Measurements from ENCODE around the gene LAMA2. TPM values are rescaled to one million over a fixed set of nuclear protein-coding genes. Genes with fewer than 3 reads are reported as not detected.

LAMA2 gene
- total RNA-seq, 1 experiment from 2014 or later: 8.2 TPM

DNA sequence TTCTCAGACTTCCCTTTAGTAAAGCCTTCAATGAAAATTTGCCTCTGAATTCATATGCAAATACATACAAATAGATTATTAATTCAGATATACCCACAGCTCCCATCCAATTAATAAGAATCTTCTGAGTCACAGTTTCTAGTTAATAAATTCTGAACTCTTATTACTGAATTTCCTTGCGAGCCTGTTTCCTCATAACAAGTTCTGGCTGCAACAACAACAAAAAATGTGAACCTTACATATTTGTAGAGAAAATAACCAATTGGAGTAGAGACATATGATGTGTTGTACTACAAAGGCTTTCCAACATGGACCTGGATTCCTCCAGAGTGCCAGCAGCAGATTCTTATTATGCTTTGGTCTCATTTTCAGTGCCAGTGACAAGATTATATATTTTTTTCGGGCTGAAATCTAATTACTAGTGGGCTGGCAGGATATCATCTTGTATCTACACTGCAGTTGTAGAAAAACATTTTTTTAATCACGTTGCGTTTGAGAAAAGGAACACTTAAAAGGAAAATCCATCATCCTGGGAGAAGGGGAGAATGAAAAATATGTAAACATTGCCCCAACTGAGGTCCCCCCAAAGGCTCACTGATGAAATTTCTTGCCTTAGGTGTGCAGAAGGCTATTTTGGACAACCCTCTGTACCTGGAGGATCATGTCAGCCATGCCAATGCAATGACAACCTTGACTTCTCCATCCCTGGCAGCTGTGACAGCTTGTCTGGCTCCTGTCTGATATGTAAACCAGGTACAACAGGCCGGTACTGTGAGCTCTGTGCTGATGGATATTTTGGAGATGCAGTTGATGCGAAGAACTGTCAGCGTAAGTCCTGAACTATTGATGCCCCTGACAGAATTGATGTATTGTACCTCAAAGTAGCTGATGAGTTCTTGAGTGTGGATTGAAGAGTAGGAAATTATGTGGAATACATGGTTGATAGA, 404.6 kb downstream of the LAMA2 start:
- H3K27me3 ChIP-seq (ENCODE audit: insufficient read depth, low read length): no peaks in the 10 kb centered on the region
- H2AFZ ChIP-seq (ENCODE audit: low read depth, low read length, poor library complexity, severe bottlenecking): no peak overlapping the region
- H3K4me3 ChIP-seq (replicated peaks in 1 of 2; ENCODE audit: low read depth in 1 of 2, low read length in 2 of 2): no peak overlapping the region
- no peak overlapping the region for H3K27ac ChIP-seq (ENCODE audit: low read depth, low read length)
- TF ChIP-seq, protein P1, sequence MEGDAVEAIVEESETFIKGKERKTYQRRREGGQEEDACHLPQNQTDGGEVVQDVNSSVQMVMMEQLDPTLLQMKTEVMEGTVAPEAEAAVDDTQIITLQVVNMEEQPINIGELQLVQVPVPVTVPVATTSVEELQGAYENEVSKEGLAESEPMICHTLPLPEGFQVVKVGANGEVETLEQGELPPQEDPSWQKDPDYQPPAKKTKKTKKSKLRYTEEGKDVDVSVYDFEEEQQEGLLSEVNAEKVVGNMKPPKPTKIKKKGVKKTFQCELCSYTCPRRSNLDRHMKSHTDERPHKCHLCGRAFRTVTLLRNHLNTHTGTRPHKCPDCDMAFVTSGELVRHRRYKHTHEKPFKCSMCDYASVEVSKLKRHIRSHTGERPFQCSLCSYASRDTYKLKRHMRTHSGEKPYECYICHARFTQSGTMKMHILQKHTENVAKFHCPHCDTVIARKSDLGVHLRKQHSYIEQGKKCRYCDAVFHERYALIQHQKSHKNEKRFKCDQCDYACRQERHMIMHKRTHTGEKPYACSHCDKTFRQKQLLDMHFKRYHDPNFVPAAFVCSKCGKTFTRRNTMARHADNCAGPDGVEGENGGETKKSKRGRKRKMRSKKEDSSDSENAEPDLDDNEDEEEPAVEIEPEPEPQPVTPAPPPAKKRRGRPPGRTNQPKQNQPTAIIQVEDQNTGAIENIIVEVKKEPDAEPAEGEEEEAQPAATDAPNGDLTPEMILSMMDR (IDR thresholded peaks at IDR 0.05 in 2 of 3, conservative IDR thresholded peaks at IDR 0.05 in 1 of 3; ENCODE audit: borderline replicate concordance in 1 of 3, insufficient read depth in 1 of 3, low read depth in 2 of 3, low read length in 2 of 3): no peak
- no peaks in the 10 kb centered on the region for H3K79me2 ChIP-seq (ENCODE audit: insufficient read depth, low read length)
- H3K4me1 ChIP-seq (ENCODE audit: control insufficient read depth in 1 of 2, insufficient read depth in 2 of 2, low read length in 2 of 2): no peaks in the 10 kb centered on the region
- no peaks in the 10 kb centered on the region for H3K9me2 ChIP-seq (ENCODE audit: insufficient read depth)
- no peaks in the 10 kb centered on the region for H4K20me1 ChIP-seq (ENCODE audit: insufficient read depth)
- no peaks in the 10 kb centered on the region for H3K36me3 ChIP-seq (ENCODE audit: control insufficient read depth in 1 of 2, insufficient read depth in 2 of 2, low read length in 2 of 2)
- CTCF ChIA-PET: no interaction called here
- H3K4me2 ChIP-seq (ENCODE audit: low read length): no peak overlapping the region
- H3K9me3 ChIP-seq (ENCODE audit: control insufficient read depth in 1 of 2, insufficient read depth in 1 of 2, low read depth in 1 of 2, low read length in 2 of 2): no peaks in the 10 kb centered on the region
- intact Hi-C loops (cut with micrococcal nuclease): no loop called here
- ATAC-seq: no peak
- RAD21 ChIA-PET (ENCODE audit: low non-redundant PET in 1 of 2, low total read pairs in 2 of 2, uncharacterized antibody in 2 of 2, unreplicated experiment in 2 of 2): no interaction called here
- no peak for DNase-seq (ENCODE audit: low read depth, low spot score)
- H3K9ac ChIP-seq (ENCODE audit: low read length): no peak overlapping the region
- POLR2A ChIA-PET: no interaction called here
- BruUV-seq (replicated peaks): no TSS peak

DNA sequence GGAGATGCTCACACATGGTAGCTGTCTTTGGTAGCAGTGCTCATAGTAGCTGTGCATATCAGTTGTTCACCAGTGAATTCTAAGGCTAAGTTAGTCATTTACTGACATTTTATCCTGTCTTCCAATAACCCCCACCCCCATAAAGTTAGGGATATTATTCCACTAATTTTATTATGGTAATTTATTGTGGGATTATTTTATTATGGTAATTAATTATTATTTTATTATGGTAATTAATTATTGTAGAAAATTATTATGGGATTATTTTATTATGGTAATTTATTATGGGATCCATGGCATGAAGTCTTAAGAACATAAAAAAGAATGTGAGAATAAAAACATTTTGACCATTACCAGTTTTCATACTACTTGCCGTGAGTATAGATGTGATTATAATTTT, 406.5 kb downstream of the LAMA2 start:
- no peaks in the 10 kb centered on the region for H3K9me2 ChIP-seq (ENCODE audit: insufficient read depth)
- TF ChIP-seq RAD21 (IDR thresholded peaks at IDR 0.05; ENCODE audit: low read depth) (no peak), FOSL1 (IDR thresholded peaks at IDR 0.05; ENCODE audit: low read depth) (no peak), ZNF274 (IDR thresholded peaks at IDR 0.05; ENCODE audit: low read depth, low read length) (no peak)
- H3K27ac ChIP-seq (ENCODE audit: low read depth, low read length): no peak overlapping the region
- intact Hi-C loops (cut with micrococcal nuclease): no loop called here
- DNase-seq (ENCODE audit: low read depth, low spot score): no peak
- H3K79me2 ChIP-seq (ENCODE audit: insufficient read depth, low read length): no peaks in the 10 kb centered on the region
- no peak for ATAC-seq
- no peak overlapping the region for H3K9ac ChIP-seq (ENCODE audit: low read length)
- BruUV-seq (replicated peaks): no TSS peak
- no peak overlapping the region for H3K4me2 ChIP-seq (ENCODE audit: low read length)
- no peaks in the 10 kb centered on the region for H3K4me1 ChIP-seq (ENCODE audit: control insufficient read depth in 1 of 2, insufficient read depth in 2 of 2, low read length in 2 of 2)
- no peaks in the 10 kb centered on the region for H3K9me3 ChIP-seq (ENCODE audit: control insufficient read depth in 1 of 2, insufficient read depth in 1 of 2, low read depth in 1 of 2, low read length in 2 of 2)
- no peaks in the 10 kb centered on the region for H3K27me3 ChIP-seq (ENCODE audit: insufficient read depth, low read length)
- no peak overlapping the region for H3K4me3 ChIP-seq (replicated peaks in 1 of 2; ENCODE audit: low read depth in 1 of 2, low read length in 2 of 2)
- ChIA-PET CTCF (no interaction called here), POLR2A (no interaction called here), RAD21 (ENCODE audit: low non-redundant PET in 1 of 2, low total read pairs in 2 of 2, uncharacterized antibody in 2 of 2, unreplicated experiment in 2 of 2) (no interaction called here)
- no peaks in the 10 kb centered on the region for H3K36me3 ChIP-seq (ENCODE audit: control insufficient read depth in 1 of 2, insufficient read depth in 2 of 2, low read length in 2 of 2)
- no peaks in the 10 kb centered on the region for H4K20me1 ChIP-seq (ENCODE audit: insufficient read depth)
- H2AFZ ChIP-seq (ENCODE audit: low read depth, low read length, poor library complexity, severe bottlenecking): no peak overlapping the region
